Naive thymus-derived CD4-positive, alpha-beta T cell (primary cell): Measurements from ENCODE around the gene GALNT13. TPM values are rescaled to one million over a fixed set of nuclear protein-coding genes. Genes with fewer than 3 reads are reported as not detected.

Source experiments
- ATAC-seq: fragments of 150-1000 bp; cut with Tn5 transposase; 2 replicates; pipeline ENCODE4 v1.10.0; 2021; ENCODE audit warnings: mild to moderate bottlenecking, moderate library complexity
- CTCF ChIA-PET: fragments of 350-600 bp; sonication (Branson Sonifier 250); formaldehyde crosslinking; loops from one replicate; lab custom pipeline; 2021; ENCODE audit warnings: antibody characterized with exemption; lab: Charles Lee
- POLR2A ChIA-PET: fragments of 350-600 bp; sonication (Branson Sonifier 250); formaldehyde crosslinking; loops from one replicate; lab custom pipeline; 2021; ENCODE audit warnings: antibody characterized with exemption, inconsistent platforms; lab: Charles Lee
- DNase-seq, 9 donors: peaks; one replicate each; pipeline versions ENCODE4 v3.0.0 to v3.0.0-alpha.2; 2020 to 2022; ENCODE audit warnings: mixed read lengths in 1 of 9
- H3K27ac ChIP-seq: one replicate; pipeline ENCODE4 v1.7.0; 2013; ENCODE audit warnings: mild to moderate bottlenecking, low read depth, low read length, moderate library complexity
- H3K27me3 ChIP-seq, 2 donors: one replicate each; pipeline ENCODE4 v1.7.0; 2013; ENCODE audit warnings: low read length in 2 of 2, mild to moderate bottlenecking in 2 of 2, moderate library complexity in 2 of 2; ENCODE audit not compliant: control insufficient read depth in 2 of 2, insufficient read depth in 2 of 2
- H3K36me3 ChIP-seq, 3 experiments: 1 replicate in 2 of 3; 2 replicates in 1 of 3; pipeline ENCODE4 v1.7.0; 2013; ENCODE audit warnings: low read length in 3 of 3, mild to moderate bottlenecking in 3 of 3, moderate library complexity in 1 of 3; ENCODE audit not compliant: insufficient read depth in 3 of 3, control insufficient read depth in 2 of 3
- H3K4me1 ChIP-seq, 2 donors: one replicate each; pipeline ENCODE4 v1.7.0; 2013; ENCODE audit warnings: low read length in 2 of 2, mild to moderate bottlenecking in 2 of 2, moderate library complexity in 1 of 2; ENCODE audit not compliant: control insufficient read depth in 2 of 2, insufficient read depth in 2 of 2
- H3K4me3 ChIP-seq: 2 replicates; pipeline ENCODE4 v1.7.0; 2013; ENCODE audit warnings: mild to moderate bottlenecking, low read length
- H3K9me3 ChIP-seq, 3 experiments: 1 replicate in 2 of 3; 2 replicates in 1 of 3; pipeline ENCODE4 v1.7.0; 2013; ENCODE audit warnings: low read length in 3 of 3; ENCODE audit not compliant: control insufficient read depth in 2 of 3
- H3K27ac Mint-ChIP-seq, 9 donors: one replicate each; pipeline ENCODE4 v1.8.0; 2020 to 2022; ENCODE audit warnings: mixed read lengths in 9 of 9, mild to moderate bottlenecking in 8 of 9, moderate library complexity in 5 of 9, inconsistent platforms in 2 of 9
- H3K27me3 Mint-ChIP-seq, 5 donors: one replicate each; pipeline ENCODE4 v1.8.0; 2021 to 2022; ENCODE audit warnings: mixed read lengths in 5 of 5, mild to moderate bottlenecking in 1 of 5
- H3K36me3 Mint-ChIP-seq, 5 donors: one replicate each; pipeline ENCODE4 v1.8.0; 2020 to 2022; ENCODE audit warnings: mixed read lengths in 5 of 5, mild to moderate bottlenecking in 3 of 5, inconsistent platforms in 1 of 5
- H3K4me1 Mint-ChIP-seq, 7 donors: one replicate each; pipeline ENCODE4 v1.8.0; 2020 to 2022; ENCODE audit warnings: mixed read lengths in 7 of 7, mild to moderate bottlenecking in 3 of 7, inconsistent platforms in 1 of 7
- H3K4me3 Mint-ChIP-seq, 10 donors: one replicate each; pipeline ENCODE4 v1.8.0; 2020 to 2022; ENCODE audit warnings: mild to moderate bottlenecking in 10 of 10, mixed read lengths in 10 of 10, moderate library complexity in 6 of 10, inconsistent platforms in 2 of 10
- H3K9me3 Mint-ChIP-seq, 11 donors: one replicate each; pipeline ENCODE4 v1.8.0; 2020 to 2022; ENCODE audit warnings: mixed read lengths in 11 of 11, mild to moderate bottlenecking in 4 of 11, inconsistent platforms in 1 of 11, moderate library complexity in 1 of 11
- intact Hi-C, 2 donors: fragments of 100-400 bp; cut with micrococcal nuclease; formaldehyde crosslinking; loops; one replicate each; pipeline ENCODE4 v1.15.1; 2023
- polyA plus RNA-seq, 2 donors: library from polyadenylated mRNA; unstranded; fragments of 300-500 nt; fragmentation: Illumina TruSeq; gene quantifications; one replicate each; pipeline ENCODE4 v1.2.3, GENCODE V29; 2021
- total RNA-seq, 6 experiments: library from RNA in 5 of 6; stranded (reverse) in 5 of 6; gene quantifications; 1 replicate in 5 of 6; 2 replicates in 1 of 6; pipeline ENCODE4 v1.2.3 and lab custom pipeline; 2021 to 2026

GALNT13 gene
- total and polyA plus RNA-seq, 7 experiments from 2014 or later = 0.44 TPM; not detected in 6

- no peaks in the 10 kb centered on the region for H3K9me3 ChIP-seq
- no peak overlapping the region for H3K27ac ChIP-seq
- CTCF ChIA-PET = no interaction called here
- Mint-ChIP-seq H3K9me3 (no peaks in the 10 kb centered on the region), H3K4me1 (no peaks in the 10 kb centered on the region), H3K36me3 (no peaks in the 10 kb centered on the region), H3K27me3 (no peaks in the 10 kb centered on the region), H3K4me3 (no peak overlapping the region), H3K27ac (no peak overlapping the region)
- H3K4me1 ChIP-seq = no peaks in the 10 kb centered on the region
- H3K36me3 ChIP-seq = no peaks in the 10 kb centered on the region
- DNase-seq (no peak), ATAC-seq (no peak)
- no peaks in the 10 kb centered on the region for H3K27me3 ChIP-seq
- POLR2A ChIA-PET = no interaction called here
- intact Hi-C loops = no loop called here
- no peak overlapping the region for H3K4me3 ChIP-seq
Observed at GRCh38 chr2:154140249-154141025, 268.7 kb downstream of the GALNT13 start.

GRCh38 chr2:154142480-154142879, 270.8 kb downstream of the GALNT13 start:
- no peak for DNase-seq
- POLR2A ChIA-PET = no interaction called here
- no peaks in the 10 kb centered on the region for H3K27me3 Mint-ChIP-seq
- intact Hi-C loops = no loop called here
- no peak overlapping the region for H3K27ac ChIP-seq
- H3K36me3 Mint-ChIP-seq = no peaks in the 10 kb centered on the region
- H3K9me3 ChIP-seq = no peaks in the 10 kb centered on the region
- no peaks in the 10 kb centered on the region for H3K4me1 Mint-ChIP-seq
- no peaks in the 10 kb centered on the region for H3K27me3 ChIP-seq
- H3K9me3 Mint-ChIP-seq = peaks cover 0 to 2% (median 0%) of the 10 kb centered on the region in 11 donors
- no peaks in the 10 kb centered on the region for H3K4me1 ChIP-seq
- CTCF ChIA-PET = no interaction called here
- no peak overlapping the region for H3K4me3 Mint-ChIP-seq
- H3K27ac Mint-ChIP-seq = no peak overlapping the region
- no peak overlapping the region for H3K4me3 ChIP-seq
- ATAC-seq = no peak
- no peaks in the 10 kb centered on the region for H3K36me3 ChIP-seq

- no peak for ATAC-seq
- H3K9me3 Mint-ChIP-seq = peaks cover 0 to 2% (median 0%) of the 10 kb centered on the region in 11 donors
Observed at GRCh38 chr2:154143105-154143504, 271.4 kb downstream of the GALNT13 start.

GRCh38 chr2:154158101-154158500, 286.4 kb downstream of the GALNT13 start:
- intact Hi-C loops = no loop called here
- H3K4me1 ChIP-seq = no peaks in the 10 kb centered on the region
- H3K9me3 Mint-ChIP-seq = peaks cover 0 to 24% (median 5%) of the 10 kb centered on the region in 11 donors
- H3K27me3 ChIP-seq = no peaks in the 10 kb centered on the region
- H3K27ac ChIP-seq = no peak overlapping the region
- no peaks in the 10 kb centered on the region for H3K27me3 Mint-ChIP-seq
- no peak overlapping the region for H3K27ac Mint-ChIP-seq
- no peaks in the 10 kb centered on the region for H3K36me3 ChIP-seq
- ChIA-PET POLR2A (no interaction called here), CTCF (no interaction called here)
- H3K9me3 ChIP-seq = no peaks in the 10 kb centered on the region
- H3K36me3 Mint-ChIP-seq = no peaks in the 10 kb centered on the region
- no peak overlapping the region for H3K4me3 ChIP-seq
- H3K4me1 Mint-ChIP-seq = no peaks in the 10 kb centered on the region
- no peak for ATAC-seq
- no peak for DNase-seq
- H3K4me3 Mint-ChIP-seq = no peak overlapping the region

More at GRCh38 chr2:154143105-154143504, 271.4 kb downstream of the GALNT13 start:
- CTCF ChIA-PET = no interaction called here
- no peak overlapping the region for H3K27ac ChIP-seq
- no peak overlapping the region for H3K27ac Mint-ChIP-seq
- H3K36me3 ChIP-seq = no peaks in the 10 kb centered on the region
- no peaks in the 10 kb centered on the region for H3K27me3 ChIP-seq
- no peaks in the 10 kb centered on the region for H3K4me1 ChIP-seq
- no peaks in the 10 kb centered on the region for H3K9me3 ChIP-seq
- intact Hi-C loops = no loop called here
- no peak overlapping the region for H3K4me3 ChIP-seq
- no peaks in the 10 kb centered on the region for H3K4me1 Mint-ChIP-seq
- no peaks in the 10 kb centered on the region for H3K27me3 Mint-ChIP-seq
- H3K36me3 Mint-ChIP-seq = no peaks in the 10 kb centered on the region
- POLR2A ChIA-PET = no interaction called here
- no peak overlapping the region for H3K4me3 Mint-ChIP-seq
- DNase-seq = no peak

- Histone ChIP-seq H3K9me3 (no peaks in the 10 kb centered on the region), H3K27ac (no peak overlapping the region), H3K4me1 (no peaks in the 10 kb centered on the region), H3K27me3 (no peaks in the 10 kb centered on the region), H3K36me3 (no peaks in the 10 kb centered on the region), H3K4me3 (no peak overlapping the region)
- no peak for ATAC-seq
- ChIA-PET CTCF (no interaction called here), POLR2A (no interaction called here)
- no peaks in the 10 kb centered on the region for H3K4me1 Mint-ChIP-seq
- no peaks in the 10 kb centered on the region for H3K27me3 Mint-ChIP-seq
- H3K9me3 Mint-ChIP-seq = peaks cover 0 to 24% (median 4%) of the 10 kb centered on the region in 11 donors
- intact Hi-C loops = no loop called here
- H3K36me3 Mint-ChIP-seq = no peaks in the 10 kb centered on the region
- no peak overlapping the region for H3K4me3 Mint-ChIP-seq
- no peak for DNase-seq
- no peak overlapping the region for H3K27ac Mint-ChIP-seq
Observed at GRCh38 chr2:154161286-154161685, 289.6 kb downstream of the GALNT13 start.

GRCh38 chr2:154170400-154170799, 298.7 kb downstream of the GALNT13 start:
- ATAC-seq (no peak), DNase-seq (no peak)
- H3K27me3 ChIP-seq = no peaks in the 10 kb centered on the region
- no peak overlapping the region for H3K27ac ChIP-seq
- intact Hi-C loops = no loop called here
- H3K9me3 ChIP-seq = no peaks in the 10 kb centered on the region
- Mint-ChIP-seq H3K36me3 (no peaks in the 10 kb centered on the region), H3K4me1 (no peaks in the 10 kb centered on the region), H3K27me3 (no peaks in the 10 kb centered on the region), H3K9me3 (peaks cover 0 to 13% (median 3%) of the 10 kb centered on the region in 11 donors), H3K27ac (no peak overlapping the region), H3K4me3 (no peak overlapping the region)
- H3K4me1 ChIP-seq = no peaks in the 10 kb centered on the region
- H3K36me3 ChIP-seq = no peaks in the 10 kb centered on the region
- no peak overlapping the region for H3K4me3 ChIP-seq
- ChIA-PET POLR2A (no interaction called here), CTCF (no interaction called here)

GRCh38 chr2:154173164-154173563, 301.4 kb downstream of the GALNT13 start:
- POLR2A ChIA-PET = no interaction called here
- DNase-seq (no peak), ATAC-seq (no peak)
- H3K4me1 Mint-ChIP-seq = no peaks in the 10 kb centered on the region
- H3K27me3 Mint-ChIP-seq = no peaks in the 10 kb centered on the region
- Histone ChIP-seq H3K27ac (no peak overlapping the region), H3K36me3 (no peaks in the 10 kb centered on the region), H3K27me3 (no peaks in the 10 kb centered on the region), H3K4me1 (no peaks in the 10 kb centered on the region), H3K4me3 (no peak overlapping the region), H3K9me3 (no peaks in the 10 kb centered on the region)
- H3K36me3 Mint-ChIP-seq = no peaks in the 10 kb centered on the region
- CTCF ChIA-PET = no interaction called here
- intact Hi-C loops = no loop called here
- peaks cover 0 to 8% (median 2%) of the 10 kb centered on the region in 11 donors for H3K9me3 Mint-ChIP-seq
- no peak overlapping the region for H3K4me3 Mint-ChIP-seq
- H3K27ac Mint-ChIP-seq = no peak overlapping the region
